HG02970 (cell line): ENCODE data around the gene CSRP3.

ENCODE experiments used
- ATAC-seq: cut with Tn5 transposase; IDR thresholded peaks from one replicate; pipeline ENCODE4 v1.9.1; 2021; ENCODE audit warnings: mild to moderate bottlenecking, moderate library complexity, moderate number of reproducible peaks; ENCODE audit not compliant: unreplicated experiment, low FRiP score

The CSRP3 gene

GRCh38 chr11:19226378-19227195, 24.8 kb upstream of the CSRP3 start:
- no peak for ATAC-seq

- ATAC-seq, result no peak
These were observed 23.8 kb upstream of the CSRP3 start for GRCh38 chr11:19225581-19225980.

GRCh38 chr11:19225123-19225522, 23.3 kb upstream of the CSRP3 start:
- ATAC-seq, result no peak

GRCh38 chr11:19220903-19221724, 19.3 kb upstream of the CSRP3 start:
- no peak for ATAC-seq

- no peak for ATAC-seq
These were observed 17.1 kb upstream of the CSRP3 start for GRCh38 chr11:19218786-19219460.

GRCh38 chr11:19218216-19218615, 16.4 kb upstream of the CSRP3 start:
- ATAC-seq, result no peak

GRCh38 chr11:19216709-19217374, 15.1 kb upstream of the CSRP3 start:
- ATAC-seq, result no peak

GRCh38 chr11:19216021-19216420, 14.2 kb upstream of the CSRP3 start:
- ATAC-seq, result no peak

GRCh38 chr11:19209617-19210370, 8.0 kb upstream of the CSRP3 start:
- no peak for ATAC-seq

GRCh38 chr11:19208959-19209546, 7.3 kb upstream of the CSRP3 start:
- ATAC-seq, result no peak

- ATAC-seq, result no peak
These were observed 6.4 kb upstream of the CSRP3 start for GRCh38 chr11:19208181-19208580.

- ATAC-seq, result no peak
These were observed 3.1 kb upstream of the CSRP3 start for GRCh38 chr11:19204836-19205235.

GRCh38 chr11:19200410-19201201, 1.2 kb downstream of the CSRP3 start:
- ATAC-seq, result no peak

- ATAC-seq, result no peak
These were observed 2.0 kb downstream of the CSRP3 start for GRCh38 chr11:19199771-19200170.

GRCh38 chr11:19199048-19199447, 2.7 kb downstream of the CSRP3 start:
- no peak for ATAC-seq

- ATAC-seq, result no peak
These were observed 5.4 kb downstream of the CSRP3 start for GRCh38 chr11:19196432-19196831.

GRCh38 chr11:19194620-19195308, 7.0 kb downstream of the CSRP3 start:
- ATAC-seq, result no peak

- ATAC-seq, result no peak
These were observed 7.9 kb downstream of the CSRP3 start for GRCh38 chr11:19193916-19194315.
